H54 (cell line): ENCODE data around the gene PTH1R.

Source experiments
- DNase-seq: peaks from one replicate; pipeline ENCODE4 v3.0.0; 2011; ENCODE audit warnings: low spot score, mixed read lengths; ENCODE audit not compliant: insufficient read length
- FAIRE-seq: peaks from 3 replicates; lab custom pipeline; 2011; peaks lifted over from hg19 to GRCh38; lab: Jason Lieb, UNC
- POLR2A ChIP-seq: IDR thresholded peaks from 2 replicates; pipeline ENCODE4 v1.6.1; 2011; ENCODE audit warnings: low read depth, mild to moderate bottlenecking, low read length

The PTH1R gene

DNA sequence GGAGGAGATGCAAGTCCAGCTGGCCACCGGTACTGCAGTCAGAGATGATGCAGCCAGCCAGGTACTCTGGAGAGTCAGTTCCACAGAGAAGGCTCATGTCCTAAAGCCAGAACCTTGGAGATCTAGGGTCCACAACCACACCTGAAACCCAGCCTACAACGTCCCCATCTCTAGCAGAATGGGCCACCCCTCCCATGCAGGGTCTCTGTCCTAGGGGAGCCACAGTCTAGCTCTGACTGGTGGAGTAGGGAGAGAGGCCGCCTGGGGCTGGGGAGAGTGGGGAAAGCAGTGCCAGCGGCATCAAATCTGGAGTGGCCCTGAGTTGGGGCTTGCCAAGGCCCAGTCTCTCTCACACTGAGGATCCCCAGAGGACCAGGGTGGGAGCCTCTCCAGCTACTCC, 43.5 kb downstream of the PTH1R start:
- DNase-seq: no peak
- no peak for TF ChIP-seq POLR2A
- no peak for FAIRE-seq

DNA sequence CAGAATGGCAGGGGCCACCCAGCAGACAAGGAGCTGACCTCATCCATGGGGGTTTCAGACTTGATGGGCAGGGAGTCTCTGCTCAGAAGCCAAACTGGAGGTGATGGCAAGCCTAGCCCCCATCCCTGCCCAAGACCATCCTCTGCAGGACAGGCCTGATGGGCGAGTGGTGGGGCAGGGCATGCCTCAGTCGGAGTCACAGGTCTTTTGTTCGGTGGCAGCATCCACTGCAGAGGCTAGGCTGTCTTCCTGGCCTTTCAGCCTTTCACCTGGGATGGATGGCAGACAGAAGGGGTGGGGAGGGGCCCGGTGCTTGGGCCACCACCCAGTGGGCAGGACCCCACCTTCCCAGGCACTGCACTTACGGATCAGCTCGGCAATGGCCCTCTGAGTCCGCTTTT, 44.4 kb downstream of the PTH1R start:
- no peak for FAIRE-seq
- no peak for TF ChIP-seq POLR2A
- no peak for DNase-seq

DNA sequence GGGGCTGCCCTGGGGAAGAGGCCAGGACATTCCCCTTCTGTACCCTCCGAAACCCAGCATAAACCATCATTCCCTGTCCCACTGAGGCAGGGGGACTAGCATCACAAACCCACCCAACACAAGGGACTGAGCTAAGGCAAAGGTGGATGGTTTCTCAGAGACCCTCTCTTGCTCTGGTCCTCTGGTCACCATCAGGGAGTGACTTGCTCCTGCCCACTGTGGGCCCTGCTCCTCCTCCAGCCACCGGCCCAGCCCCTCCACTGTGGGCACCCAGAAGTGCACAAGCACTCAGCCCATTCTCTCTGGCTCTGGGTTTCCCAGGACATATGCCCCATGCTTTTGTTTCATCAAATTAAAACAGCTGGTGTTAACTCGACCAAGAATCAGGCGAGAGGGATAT, 44.9 kb downstream of the PTH1R start:
- DNase-seq: no peak
- TF ChIP-seq POLR2A: no peak
- FAIRE-seq: no peak

DNA sequence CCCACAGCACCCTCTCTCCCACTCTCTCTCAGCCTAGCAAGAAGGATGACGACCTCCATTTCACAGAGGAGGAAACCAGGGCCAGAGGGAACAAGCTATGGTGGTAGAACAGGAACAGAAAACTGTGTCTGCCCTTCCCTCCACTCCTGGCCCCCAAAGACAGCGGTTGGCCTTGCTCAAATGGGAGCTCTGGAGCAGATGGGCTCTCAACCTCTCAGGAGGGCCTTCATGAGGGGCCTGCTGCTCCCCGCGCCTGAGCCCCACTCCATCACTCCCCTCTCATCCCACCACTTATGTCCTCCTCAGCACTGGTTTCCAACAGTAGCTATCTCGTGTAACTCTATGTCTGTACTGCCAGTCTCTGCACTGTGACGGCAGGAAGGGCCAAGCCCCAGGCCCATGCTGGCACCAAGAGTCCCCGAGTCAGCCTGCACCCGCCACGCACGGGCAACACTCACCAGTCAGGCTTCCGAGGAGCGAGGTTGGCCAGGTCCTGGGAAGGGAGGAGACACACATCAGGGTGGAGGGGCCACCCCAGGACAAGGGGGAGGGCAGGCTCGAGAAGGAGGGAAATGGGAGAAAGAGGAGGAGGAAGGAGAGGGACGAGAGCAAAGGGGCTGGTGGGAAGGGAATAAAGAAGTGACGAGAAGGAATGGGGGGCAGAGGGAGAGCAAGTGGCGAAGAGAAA, 45.5 kb downstream of the PTH1R start:
- no peak for FAIRE-seq
- TF ChIP-seq POLR2A: no peak
- DNase-seq: no peak

DNA sequence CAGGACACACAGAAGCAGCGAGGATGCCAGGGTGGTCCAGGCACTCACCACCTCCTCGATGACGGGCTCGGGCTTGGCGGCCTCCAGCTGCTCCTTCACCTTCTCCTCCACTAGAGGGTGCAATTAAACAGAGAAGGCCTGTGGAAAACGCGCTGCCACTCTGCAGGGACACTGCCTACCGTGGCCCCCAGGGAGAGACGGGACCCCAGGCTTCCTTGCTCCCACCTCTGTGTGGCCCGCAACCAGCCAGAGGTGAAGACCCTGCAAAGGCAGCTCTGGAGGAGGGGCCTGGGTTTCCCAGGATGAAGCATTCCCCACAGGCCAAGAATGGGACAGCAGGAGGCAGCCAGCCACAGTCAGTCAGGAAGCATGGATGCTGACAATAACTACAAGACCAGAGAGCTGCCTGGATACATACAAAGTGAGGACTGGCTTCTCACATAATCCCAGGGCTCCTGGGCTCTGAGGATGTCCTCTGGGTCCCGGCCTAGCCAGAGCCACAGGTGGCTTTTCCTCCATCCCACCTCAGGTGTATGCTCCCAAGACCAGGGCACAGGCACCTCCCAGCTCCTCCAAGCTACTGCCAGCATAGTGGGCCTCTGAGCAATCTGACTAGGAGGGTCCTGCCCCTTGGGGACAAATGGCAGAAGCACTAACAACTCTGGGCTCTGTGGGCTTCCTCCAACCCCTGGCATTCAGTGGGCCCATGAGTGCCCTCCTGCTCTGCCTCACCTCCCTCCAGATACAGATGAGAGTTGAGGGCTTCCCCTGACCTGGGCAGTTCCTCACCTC, 46.2 kb downstream of the PTH1R start:
- TF ChIP-seq POLR2A: no peak
- no peak for DNase-seq
- no peak for FAIRE-seq

DNA sequence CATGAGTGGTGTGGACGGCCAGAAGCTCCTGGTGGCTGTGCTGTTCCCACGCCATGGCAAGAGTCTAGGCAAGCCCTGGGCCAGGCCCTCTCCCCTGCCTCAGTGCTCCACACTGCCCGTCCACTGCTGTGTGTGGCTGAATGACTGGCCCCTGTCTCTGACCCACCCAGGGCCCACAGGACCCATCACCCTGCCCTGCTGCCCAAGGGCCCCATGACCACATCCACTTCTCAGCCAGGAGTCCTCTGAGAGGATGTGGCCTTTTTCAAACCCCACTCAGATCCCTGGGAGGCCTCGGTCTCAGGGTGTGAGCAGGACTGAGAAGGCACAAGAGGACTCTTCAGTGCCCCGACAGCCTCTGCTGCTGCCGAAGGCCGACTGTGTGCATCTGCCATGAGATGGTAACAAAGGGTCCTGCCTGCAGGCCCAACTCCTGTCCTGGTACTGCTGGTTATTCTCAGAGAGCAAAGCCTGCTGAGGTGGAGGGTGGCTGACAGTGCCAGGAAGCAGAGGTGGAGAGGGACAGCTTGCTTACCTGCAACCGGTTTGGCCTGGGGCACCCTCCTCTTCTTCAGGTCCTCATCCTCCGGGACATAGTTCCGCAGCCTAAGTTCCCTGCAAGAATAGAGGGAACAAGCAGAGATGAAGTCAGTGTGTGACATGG, 47.5 kb downstream of the PTH1R start:
- FAIRE-seq: no peak

DNA sequence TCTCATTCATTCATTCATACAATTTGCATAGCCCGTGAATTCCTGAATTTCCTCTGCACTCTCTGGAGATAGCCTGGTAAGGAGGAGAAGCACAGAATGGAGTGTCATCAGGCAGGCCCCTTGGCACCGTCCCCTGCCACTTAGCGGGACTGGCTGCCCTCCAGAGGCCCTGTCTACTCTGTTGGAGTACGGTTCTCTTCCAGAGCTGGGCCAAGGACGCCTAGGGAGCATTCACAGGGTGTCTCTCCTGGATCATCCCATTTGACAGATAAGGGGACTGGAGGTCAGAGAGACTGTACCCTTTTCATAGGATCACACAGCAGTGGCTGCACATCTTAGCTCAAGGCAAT, 48.0 kb downstream of the PTH1R start:
- TF ChIP-seq POLR2A: no peak
- DNase-seq (no peak), FAIRE-seq (no peak)

More for the DNA sequence above, 47.5 kb downstream of the PTH1R start:
- TF ChIP-seq POLR2A: no peak
- no peak for DNase-seq

DNA sequence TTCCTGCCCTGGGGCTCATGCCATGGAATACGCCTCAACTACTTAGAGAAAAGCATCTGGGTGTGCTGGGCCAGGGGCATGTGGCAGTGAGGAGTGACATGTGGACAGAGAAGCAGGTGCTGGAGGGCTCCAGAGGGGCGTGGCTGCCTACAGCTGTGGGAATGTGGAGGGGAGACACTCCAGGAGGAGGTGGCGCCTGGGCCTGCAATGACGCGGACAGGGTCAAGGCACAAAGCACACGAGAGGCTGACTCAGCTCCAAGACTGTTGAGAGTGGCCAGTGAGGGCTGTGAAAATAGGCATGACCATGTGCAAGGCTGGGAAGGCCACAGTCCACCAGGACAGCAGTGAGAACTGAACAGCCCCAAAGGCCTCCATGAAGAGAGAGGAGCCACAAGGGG, 48.5 kb downstream of the PTH1R start:
- FAIRE-seq: no peak
- TF ChIP-seq POLR2A: no peak
- DNase-seq: no peak

DNA sequence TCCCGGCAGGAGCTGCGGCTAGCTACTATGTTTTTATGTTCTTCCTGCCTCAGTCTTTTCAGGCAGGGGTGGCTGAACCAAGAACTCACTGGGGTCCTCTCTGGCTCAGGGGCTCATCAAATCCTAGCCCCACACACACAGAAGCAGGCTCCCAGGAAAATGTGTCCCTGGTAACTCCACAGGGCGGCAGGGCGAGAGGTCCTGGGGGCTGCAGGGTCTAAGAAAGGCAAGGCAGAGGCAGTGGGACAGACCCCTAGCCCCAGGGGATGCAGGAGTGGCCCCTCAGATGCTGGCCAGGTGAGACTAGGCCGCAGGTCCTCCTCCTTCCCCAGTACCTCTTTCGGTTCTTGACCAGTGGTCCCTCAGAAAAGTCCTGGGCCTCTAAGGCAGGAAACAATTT, 48.9 kb downstream of the PTH1R start:
- FAIRE-seq (no peak), DNase-seq (no peak)
- TF ChIP-seq POLR2A: no peak

DNA sequence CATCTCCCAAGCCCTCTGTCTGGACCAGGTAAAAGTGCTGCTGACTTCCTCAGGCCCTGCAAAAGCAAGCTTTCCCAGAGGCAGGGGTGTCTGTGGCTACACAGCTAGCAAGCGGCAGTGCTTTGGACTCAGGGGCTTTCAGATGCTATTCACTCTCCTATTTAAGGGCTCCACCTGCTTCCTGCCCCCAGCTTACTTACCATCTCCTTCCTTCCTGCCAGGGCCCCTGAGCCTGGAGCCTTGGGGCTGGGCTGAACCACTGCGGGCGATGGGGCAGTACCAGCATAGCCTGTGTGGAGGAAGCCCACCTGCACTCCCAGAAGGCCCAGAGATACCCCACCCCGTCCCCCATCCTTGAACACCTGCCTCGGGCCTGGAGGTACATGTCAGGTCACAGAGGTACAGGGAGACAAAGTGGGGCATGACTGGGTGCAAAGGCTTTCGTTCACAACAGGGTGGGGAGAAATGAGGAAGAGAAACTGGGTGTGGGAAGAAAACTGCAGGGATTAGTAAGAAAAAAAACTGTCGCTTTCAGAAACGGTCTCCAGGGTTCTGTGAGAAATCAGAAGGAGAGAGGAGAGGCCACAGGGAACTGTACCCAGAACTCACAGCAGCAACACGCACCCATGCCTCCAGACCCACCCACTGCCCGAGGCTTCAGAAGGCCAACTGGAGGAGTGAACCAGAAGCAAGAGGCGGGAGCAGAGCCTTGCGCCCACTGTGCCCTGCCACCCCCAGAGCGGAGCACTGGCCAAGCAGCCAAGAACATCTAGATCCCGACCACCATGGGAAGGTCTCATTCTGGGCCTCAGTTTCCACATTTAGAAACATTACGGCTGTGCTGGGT, 49.6 kb downstream of the PTH1R start:
- DNase-seq: no peak

DNA sequence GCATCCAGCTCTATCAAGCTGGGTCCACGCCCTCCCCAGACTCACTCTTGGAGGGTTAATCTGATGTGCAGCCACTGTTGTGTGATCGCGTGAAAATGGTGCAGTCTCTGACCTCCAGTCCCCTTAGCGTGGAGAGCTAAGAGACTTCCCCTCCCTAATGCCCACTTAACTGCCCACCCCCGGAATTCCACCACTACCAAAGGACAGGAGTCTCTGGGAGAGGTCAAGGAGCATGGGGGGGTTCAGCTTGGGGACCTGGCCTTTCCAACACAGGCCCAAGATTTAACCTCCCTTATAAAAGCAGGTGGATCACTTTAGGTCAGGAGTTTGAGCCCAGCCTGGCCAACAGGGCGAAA, 50.2 kb downstream of the PTH1R start:
- no peak for FAIRE-seq
- TF ChIP-seq POLR2A: no peak
- DNase-seq: no peak

More for the DNA sequence above, 49.6 kb downstream of the PTH1R start:
- FAIRE-seq: no peak
- no peak for TF ChIP-seq POLR2A

DNA sequence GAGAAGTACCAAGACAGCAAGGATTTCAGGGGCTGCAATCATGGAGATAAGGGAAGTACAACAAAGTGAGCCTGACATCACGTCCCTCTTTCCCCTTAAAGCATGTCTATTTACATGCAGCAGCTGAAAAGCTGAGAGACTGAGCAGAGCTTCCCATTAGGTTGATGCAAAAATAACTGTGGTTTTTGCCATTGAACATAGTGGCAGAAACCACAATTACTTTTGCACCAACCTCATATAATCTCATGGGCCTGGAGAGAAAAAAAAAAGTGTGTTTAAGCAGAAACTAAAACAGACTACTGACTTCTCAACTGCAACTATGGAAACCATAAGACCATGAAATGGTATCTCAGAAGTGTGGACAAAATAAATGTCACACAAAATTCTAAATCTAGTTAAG, 50.8 kb downstream of the PTH1R start:
- DNase-seq (no peak), FAIRE-seq (no peak)
- TF ChIP-seq POLR2A: no peak

DNA sequence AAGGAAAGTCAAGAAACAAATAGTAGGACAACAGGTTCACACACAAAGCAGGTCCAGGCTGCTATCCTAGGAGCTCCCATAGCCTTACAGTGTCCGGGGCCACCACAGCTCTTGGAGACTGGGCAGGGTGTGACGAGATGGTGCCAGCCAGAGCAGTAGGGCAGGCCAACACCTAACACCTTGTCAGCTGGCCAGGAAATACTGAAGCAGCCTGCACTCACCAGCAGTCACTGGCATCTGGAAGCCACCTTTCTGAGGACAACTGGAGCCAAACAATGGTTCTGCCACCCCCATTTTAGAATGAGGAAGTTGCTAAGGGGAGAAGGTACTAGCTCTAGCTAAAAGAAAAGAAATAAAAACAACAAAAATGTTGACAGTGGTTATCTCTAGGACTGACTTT, 51.8 kb downstream of the PTH1R start:
- no peak for TF ChIP-seq POLR2A
- no peak for DNase-seq
- no peak for FAIRE-seq
